ENCODE results near the gene FAM24A. TPM values are rescaled to one million over a fixed set of nuclear protein-coding genes. Genes with fewer than 3 reads are reported as not detected.
A peak's percentile ranks its signal among the peaks of the same experiment; 100 is the strongest.

Gene FAM24A
- total RNA-seq, 1 experiment from 2014 or later: not detected

DNA sequence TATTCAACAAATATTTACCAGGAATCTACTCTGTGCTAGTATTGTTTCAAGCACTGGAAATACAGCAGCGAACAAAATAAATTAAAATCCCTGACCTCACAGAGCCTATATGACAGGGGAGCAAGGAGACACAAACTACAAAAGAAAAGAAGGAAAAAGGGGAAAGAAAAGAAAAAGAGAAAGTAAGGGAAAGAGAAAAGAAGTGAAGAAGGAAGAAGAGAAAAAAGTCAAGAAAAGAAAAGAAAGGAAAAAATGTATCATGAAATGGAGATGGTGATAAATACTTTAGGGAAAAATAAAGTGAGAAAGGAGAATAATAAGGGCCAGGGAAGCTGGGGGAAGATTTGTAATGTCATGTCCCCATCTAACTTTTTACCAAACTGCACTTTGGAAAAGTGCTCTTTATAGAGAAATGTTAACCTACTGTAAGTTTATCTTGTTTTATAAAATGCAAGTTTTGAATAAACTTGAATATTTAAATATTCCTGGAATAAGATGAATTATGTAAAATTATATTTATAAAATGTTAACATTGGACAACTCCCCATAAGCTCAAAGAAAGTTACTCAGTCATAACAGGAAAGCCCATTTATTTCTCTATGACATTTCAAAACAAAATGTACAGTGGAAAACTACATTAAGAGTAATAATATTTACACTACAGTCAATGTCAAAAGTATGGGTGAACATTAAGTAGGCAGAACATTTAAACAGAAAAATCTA lies 28.9 kb downstream of the FAM24A start:
- POLR2A ChIA-PET: no interaction called here
- TF ChIP-seq, protein P1, sequence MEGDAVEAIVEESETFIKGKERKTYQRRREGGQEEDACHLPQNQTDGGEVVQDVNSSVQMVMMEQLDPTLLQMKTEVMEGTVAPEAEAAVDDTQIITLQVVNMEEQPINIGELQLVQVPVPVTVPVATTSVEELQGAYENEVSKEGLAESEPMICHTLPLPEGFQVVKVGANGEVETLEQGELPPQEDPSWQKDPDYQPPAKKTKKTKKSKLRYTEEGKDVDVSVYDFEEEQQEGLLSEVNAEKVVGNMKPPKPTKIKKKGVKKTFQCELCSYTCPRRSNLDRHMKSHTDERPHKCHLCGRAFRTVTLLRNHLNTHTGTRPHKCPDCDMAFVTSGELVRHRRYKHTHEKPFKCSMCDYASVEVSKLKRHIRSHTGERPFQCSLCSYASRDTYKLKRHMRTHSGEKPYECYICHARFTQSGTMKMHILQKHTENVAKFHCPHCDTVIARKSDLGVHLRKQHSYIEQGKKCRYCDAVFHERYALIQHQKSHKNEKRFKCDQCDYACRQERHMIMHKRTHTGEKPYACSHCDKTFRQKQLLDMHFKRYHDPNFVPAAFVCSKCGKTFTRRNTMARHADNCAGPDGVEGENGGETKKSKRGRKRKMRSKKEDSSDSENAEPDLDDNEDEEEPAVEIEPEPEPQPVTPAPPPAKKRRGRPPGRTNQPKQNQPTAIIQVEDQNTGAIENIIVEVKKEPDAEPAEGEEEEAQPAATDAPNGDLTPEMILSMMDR (IDR thresholded peaks at IDR 0.05; ENCODE audit: unreplicated experiment): no peak
- Mint-ChIP-seq H3K36me3 (ENCODE audit: insufficient read depth, unreplicated experiment) (peaks cover 26% of the 10 kb centered on the region), H3K27me3 (ENCODE audit: insufficient read depth, unreplicated experiment) (no peaks in the 10 kb centered on the region), H3K4me1 (ENCODE audit: insufficient read depth, unreplicated experiment) (peaks cover 12% of the 10 kb centered on the region), H3K9me3 (ENCODE audit: unreplicated experiment) (no peaks in the 10 kb centered on the region), H3K27ac (ENCODE audit: low read depth, unreplicated experiment) (no peak overlapping the region), H3K4me3 (ENCODE audit: unreplicated experiment) (no peak overlapping the region)
- intact Hi-C loops (cut with micrococcal nuclease): no loop called here
- no peak for DNase-seq (ENCODE audit: unreplicated experiment)
- BruUV-seq (replicated peaks): no TSS peak
- CTCF ChIA-PET: no interaction called here

DNA sequence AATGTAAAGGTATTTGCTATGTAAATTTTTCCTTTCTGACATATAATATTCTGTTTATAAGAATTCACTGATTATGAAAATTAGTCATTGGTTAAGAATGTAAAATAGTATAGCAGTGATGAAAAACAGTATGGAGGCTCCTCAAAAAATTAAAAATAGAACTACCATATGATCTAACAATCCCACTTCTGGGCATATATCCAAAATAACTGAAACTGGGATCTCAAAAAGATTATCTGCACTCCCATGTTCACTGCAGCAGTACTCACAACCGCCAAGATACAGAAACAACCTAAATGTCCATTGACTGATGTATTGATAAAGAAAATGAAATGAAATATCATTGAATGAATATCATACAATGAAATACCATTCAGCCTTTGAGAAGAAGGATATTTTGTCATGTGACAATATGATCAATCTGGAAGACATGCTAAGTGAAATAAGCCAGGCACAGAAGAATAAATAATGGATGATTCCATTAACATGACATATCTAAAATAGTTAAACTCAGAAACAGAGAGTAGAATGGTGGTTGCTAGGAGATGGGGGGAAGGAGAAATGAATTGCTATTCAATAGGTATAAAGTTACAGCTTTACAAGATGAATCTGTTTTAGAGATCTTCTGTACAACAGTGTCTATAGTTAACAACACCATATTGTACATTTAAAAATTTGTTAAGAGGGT lies 29.6 kb downstream of the FAM24A start:
- Mint-ChIP-seq H3K27ac (ENCODE audit: low read depth, unreplicated experiment) (no peak overlapping the region), H3K4me3 (ENCODE audit: unreplicated experiment) (no peak overlapping the region), H3K4me1 (ENCODE audit: insufficient read depth, unreplicated experiment) (peaks cover 12% of the 10 kb centered on the region), H3K27me3 (ENCODE audit: insufficient read depth, unreplicated experiment) (no peaks in the 10 kb centered on the region), H3K9me3 (ENCODE audit: unreplicated experiment) (no peaks in the 10 kb centered on the region), H3K36me3 (ENCODE audit: insufficient read depth, unreplicated experiment) (peaks cover 26% of the 10 kb centered on the region)
- DNase-seq (ENCODE audit: unreplicated experiment): peak; percentile 6
- ChIA-PET POLR2A (no interaction called here), CTCF (interaction anchor here (0.6 kb wide), 1 partner anchor 11 kb away, joined by 3 read pairs; no protein-coding TSS in a partner anchor)
- BruUV-seq (replicated peaks): no TSS peak
- intact Hi-C loops (cut with micrococcal nuclease): no loop called here
- TF ChIP-seq, protein P1 (IDR thresholded peaks at IDR 0.05; ENCODE audit: unreplicated experiment): no peak

DNA sequence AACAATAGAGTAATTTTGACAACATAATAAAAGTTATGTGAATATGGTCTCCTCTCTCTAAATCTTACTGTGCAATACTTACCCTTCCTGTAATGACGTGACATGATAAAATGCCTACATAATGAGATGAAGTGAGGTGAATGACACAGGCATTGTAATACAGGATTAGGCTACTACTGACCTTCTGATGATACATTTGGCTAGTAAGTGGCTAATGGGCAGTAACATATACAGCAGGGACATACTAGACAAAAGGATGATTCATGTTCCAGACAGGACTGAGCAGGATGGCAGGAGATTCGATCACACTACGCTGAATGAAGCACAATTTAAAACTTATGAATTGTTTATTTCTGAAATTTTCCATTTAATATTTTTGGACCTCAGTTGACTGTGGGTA lies 38.9 kb downstream of the FAM24A start:
- H3K36me3 Mint-ChIP-seq (ENCODE audit: insufficient read depth, unreplicated experiment): peaks cover 23% of the 10 kb centered on the region
- BruUV-seq (replicated peaks): no TSS peak
- peaks cover 10% of the 10 kb centered on the region for H3K4me1 Mint-ChIP-seq (ENCODE audit: insufficient read depth, unreplicated experiment)
- TF ChIP-seq, protein P1 (IDR thresholded peaks at IDR 0.05; ENCODE audit: unreplicated experiment): no peak
- ChIA-PET POLR2A (no interaction called here), CTCF (no interaction called here)
- H3K27ac Mint-ChIP-seq (ENCODE audit: low read depth, unreplicated experiment): no peak overlapping the region
- no peak overlapping the region for H3K4me3 Mint-ChIP-seq (ENCODE audit: unreplicated experiment)
- intact Hi-C loops (cut with micrococcal nuclease): no loop called here
- H3K27me3 Mint-ChIP-seq (ENCODE audit: insufficient read depth, unreplicated experiment): no peaks in the 10 kb centered on the region
- DNase-seq (ENCODE audit: unreplicated experiment): no peak
- no peaks in the 10 kb centered on the region for H3K9me3 Mint-ChIP-seq (ENCODE audit: unreplicated experiment)

DNA sequence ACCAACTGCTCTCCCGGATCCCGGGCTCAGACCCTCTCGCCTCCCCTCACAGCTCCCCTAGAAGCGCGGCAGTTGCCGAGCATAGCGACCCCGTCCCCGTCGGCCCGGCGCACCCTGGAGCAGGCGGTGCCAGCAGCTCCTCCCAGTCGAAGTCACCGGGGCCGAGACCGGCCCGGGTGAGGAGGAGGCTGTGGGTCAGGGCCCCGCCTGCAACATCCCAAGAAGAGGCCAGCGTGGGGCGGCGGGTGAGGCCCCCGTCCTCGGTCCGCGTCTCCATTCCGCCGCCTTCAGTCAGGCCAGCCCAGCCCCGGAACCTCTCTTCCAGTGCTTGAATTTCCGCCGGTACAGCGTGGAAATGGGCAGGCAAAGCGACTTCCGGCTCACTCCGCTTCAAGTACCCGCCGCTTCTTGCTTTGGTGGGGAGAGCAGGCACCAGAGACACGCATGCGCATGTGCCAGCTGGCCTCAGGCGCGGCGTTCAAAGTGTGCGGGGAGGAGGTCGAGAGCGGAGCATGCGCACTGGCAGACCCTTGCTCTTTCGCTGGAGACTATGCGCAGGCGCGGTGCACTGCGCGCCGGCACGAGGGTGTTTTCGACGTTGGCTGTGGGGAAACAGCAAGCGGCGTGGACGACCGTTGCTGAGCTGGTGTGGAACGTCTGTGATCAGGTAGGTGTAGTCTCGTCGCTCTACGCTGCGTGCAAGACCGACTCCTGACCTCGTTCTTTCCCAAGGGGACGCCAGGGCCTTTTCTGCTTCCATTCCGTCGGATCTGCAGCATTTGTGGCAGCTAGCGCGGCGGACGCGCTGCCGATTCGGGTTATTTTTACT lies 43.7 kb downstream of the FAM24A start, which contains the start of gene C10orf88:
Gene C10orf88 (minus strand): TSS at position 326 of the 829 bp plus-strand sequence. CDS start 49 bp downstream, at position 277.
- CTCF ChIA-PET: no interaction called here
- H3K27ac Mint-ChIP-seq (ENCODE audit: low read depth, unreplicated experiment): peak within 1 kb of the TSS; percentile 94
- no peaks in the 10 kb centered on the region for H3K9me3 Mint-ChIP-seq (ENCODE audit: unreplicated experiment)
- BruUV-seq (replicated peaks): no TSS peak
- TF ChIP-seq, protein P1 (IDR thresholded peaks at IDR 0.05; ENCODE audit: unreplicated experiment): no peak
- POLR2A ChIA-PET: interaction anchor here (0.8 to 2.6 kb wide), 10 partner anchors 9 to 89 kb away, joined by 3 to 25 read pairs (median 4); partner anchors contain the start of genes ACADSB, IKZF5 and PSTK
- no peaks in the 10 kb centered on the region for H3K27me3 Mint-ChIP-seq (ENCODE audit: insufficient read depth, unreplicated experiment)
- intact Hi-C loops (cut with micrococcal nuclease): loop anchor here (1.0 kb wide), 1 partner anchor 54 kb away; the partner anchor contains the start of gene IKZF5
- H3K36me3 Mint-ChIP-seq (ENCODE audit: insufficient read depth, unreplicated experiment): peaks cover 7% of the 10 kb centered on the region
- DNase-seq (ENCODE audit: unreplicated experiment): peak; percentile 98
- H3K4me3 Mint-ChIP-seq (ENCODE audit: unreplicated experiment): peak within 1 kb of the TSS; percentile 87
- peaks cover 18% of the 10 kb centered on the region for H3K4me1 Mint-ChIP-seq (ENCODE audit: insufficient read depth, unreplicated experiment)

Measured in MCF 10A (cell line).